ENCODE measurements around the gene TLX2. TPM values are rescaled to one million over a fixed set of nuclear protein-coding genes. Genes with fewer than 3 reads are reported as not detected.

Gene TLX2
- total RNA-seq, 1 donor from 2014 or later, result not detected

- H3K27ac ChIP-seq, result peak overlapping the region; percentile 99
- peaks cover 3 to 24% of the 10 kb centered on the region in 2 donors for H3K4me1 ChIP-seq
- H3K27me3 ChIP-seq, result peaks cover 3% of the 10 kb centered on the region
- no peak for TF ChIP-seq CTCF (IDR thresholded peaks at IDR 0.05)
- DNase-seq (ENCODE audit: low spot score in 2 of 2), result no peak
- H3K4me3 ChIP-seq, result peak overlapping the region; percentile 76 to 78
- peaks cover 7 to 14% of the 10 kb centered on the region in 2 donors for H3K36me3 ChIP-seq
- intact Hi-C loops (cut with DNase I), result loop anchor here (1.0 to 5.0 kb wide), 7 partner anchors 21 to 329 kb away; partner anchors contain the start of genes AUP1, DOK1, HTRA2 and INO80B
- no peaks in the 10 kb centered on the region for H3K9me3 ChIP-seq
Measured at GRCh38 chr2:74507926-74508520, 6.2 kb upstream of the TLX2 start.

GRCh38 chr2:74510272-74510671, 4.0 kb upstream of the TLX2 start:
- peaks cover 26% of the 10 kb centered on the region for H3K27me3 ChIP-seq
- intact Hi-C loops (cut with DNase I), result no loop called here
- H3K9me3 ChIP-seq, result no peaks in the 10 kb centered on the region
- H3K27ac ChIP-seq, result no peak overlapping the region
- H3K4me3 ChIP-seq, result no peak overlapping the region
- H3K4me1 ChIP-seq, result peaks cover 8 to 27% of the 10 kb centered on the region in 2 donors
- peaks cover 2 to 8% of the 10 kb centered on the region in 2 donors for H3K36me3 ChIP-seq
- no peak for TF ChIP-seq CTCF (IDR thresholded peaks at IDR 0.05)
- DNase-seq (ENCODE audit: low spot score in 2 of 2), result no peak

DNA sequence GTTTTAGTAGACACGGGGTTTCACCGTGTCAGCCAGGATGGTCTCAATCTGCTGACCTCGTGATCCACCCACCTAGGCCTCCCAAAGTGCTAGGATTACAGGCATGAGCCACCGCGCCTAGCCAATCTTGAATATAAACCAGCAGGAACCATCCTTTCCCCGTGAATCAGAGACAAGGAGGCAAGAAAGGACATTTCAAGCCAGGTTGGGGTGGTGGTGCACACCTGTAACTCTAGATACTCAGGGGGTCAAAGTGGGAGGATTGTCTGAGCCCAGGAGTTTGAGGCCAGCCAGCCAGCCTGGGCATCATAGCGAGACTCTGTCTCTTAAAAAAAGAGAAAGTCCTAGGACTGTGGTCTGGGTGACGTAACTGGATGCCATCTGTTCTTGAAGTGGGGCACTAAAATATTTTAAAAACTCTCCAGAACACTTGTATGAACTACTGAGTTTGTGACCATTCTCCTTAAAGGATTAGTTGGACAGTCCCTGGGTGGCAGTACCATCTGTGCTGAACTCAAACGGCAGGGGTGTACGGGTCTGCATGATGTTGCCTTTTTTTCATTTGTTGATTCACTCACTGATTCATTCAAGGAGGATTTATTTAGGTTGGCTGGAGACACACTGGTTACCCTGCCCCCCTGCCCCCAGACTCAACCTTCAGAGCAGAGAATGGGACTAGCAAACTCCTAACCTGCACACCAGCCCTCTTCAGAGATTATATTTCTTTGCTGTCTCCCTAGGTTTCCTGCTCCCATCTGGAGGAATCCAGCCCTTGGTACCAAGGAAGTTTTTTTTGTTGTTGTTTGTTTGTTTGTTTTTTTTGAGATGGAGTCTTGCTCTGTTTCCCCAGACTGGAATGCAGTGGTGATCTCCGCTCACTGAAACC, 2.9 kb upstream of the TLX2 start:
- H3K4me1 ChIP-seq, result peaks cover 18 to 27% of the 10 kb centered on the region in 2 donors
- peaks cover 36% of the 10 kb centered on the region for H3K27me3 ChIP-seq
- H3K36me3 ChIP-seq, result no peaks in the 10 kb centered on the region
- no peak for TF ChIP-seq CTCF (IDR thresholded peaks at IDR 0.05)
- intact Hi-C loops (cut with DNase I), result no loop called here
- DNase-seq (ENCODE audit: low spot score in 2 of 2), result no peak
- no peak overlapping the region for H3K4me3 ChIP-seq
- no peak overlapping the region for H3K27ac ChIP-seq
- H3K9me3 ChIP-seq, result no peaks in the 10 kb centered on the region

DNA sequence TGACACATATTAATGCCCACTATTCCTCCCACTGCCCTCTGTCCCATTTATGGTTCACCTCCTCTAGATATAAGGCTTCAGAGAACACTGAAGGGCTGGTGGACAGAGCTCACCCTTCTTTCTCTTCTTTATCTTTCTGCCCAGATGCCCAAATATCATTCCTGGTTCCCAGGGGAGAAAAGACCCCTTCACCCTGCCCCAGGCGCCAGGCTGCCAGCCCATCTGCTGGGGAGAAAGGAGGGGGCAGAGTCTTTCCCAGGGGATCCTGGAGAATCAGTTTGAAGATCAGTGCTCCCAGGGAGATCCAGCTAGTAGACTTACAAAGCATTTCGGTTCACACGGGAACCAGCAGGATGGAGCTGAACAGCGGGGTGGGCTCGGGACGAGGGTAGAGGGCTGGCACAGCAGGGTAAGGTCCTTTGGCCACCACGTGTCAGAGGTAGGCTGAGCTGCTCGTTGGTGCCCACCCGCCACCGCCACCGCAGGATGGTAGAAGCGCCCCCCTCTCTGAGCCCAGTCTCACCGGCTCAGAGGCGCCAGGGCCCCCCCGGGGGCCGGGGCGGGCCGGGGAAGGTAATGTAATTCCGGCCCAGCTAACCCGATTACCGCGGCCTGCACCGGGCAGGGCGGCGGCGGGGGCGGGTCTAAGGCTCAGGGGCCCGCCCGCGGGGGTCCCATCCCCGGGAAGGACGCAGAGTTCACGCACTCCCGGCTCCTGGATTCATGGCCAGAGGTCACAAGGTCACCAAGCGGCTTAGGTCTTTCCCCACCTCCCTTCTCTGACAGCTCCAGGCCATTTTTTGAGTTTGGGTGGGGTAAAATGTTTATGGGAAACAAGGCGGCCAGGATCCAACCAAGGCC, 1.3 kb upstream of the TLX2 start:
- no peak for DNase-seq (ENCODE audit: low spot score in 2 of 2)
- intact Hi-C loops (cut with DNase I), result no loop called here
- H3K9me3 ChIP-seq, result no peaks in the 10 kb centered on the region
- H3K36me3 ChIP-seq, result no peaks in the 10 kb centered on the region
- TF ChIP-seq CTCF (IDR thresholded peaks at IDR 0.05), result no peak
- peaks cover 39% of the 10 kb centered on the region for H3K27me3 ChIP-seq
- H3K4me3 ChIP-seq, result no peak overlapping the region
- H3K4me1 ChIP-seq, result peaks cover 18 to 19% of the 10 kb centered on the region in 2 donors
- H3K27ac ChIP-seq, result no peak overlapping the region

DNA sequence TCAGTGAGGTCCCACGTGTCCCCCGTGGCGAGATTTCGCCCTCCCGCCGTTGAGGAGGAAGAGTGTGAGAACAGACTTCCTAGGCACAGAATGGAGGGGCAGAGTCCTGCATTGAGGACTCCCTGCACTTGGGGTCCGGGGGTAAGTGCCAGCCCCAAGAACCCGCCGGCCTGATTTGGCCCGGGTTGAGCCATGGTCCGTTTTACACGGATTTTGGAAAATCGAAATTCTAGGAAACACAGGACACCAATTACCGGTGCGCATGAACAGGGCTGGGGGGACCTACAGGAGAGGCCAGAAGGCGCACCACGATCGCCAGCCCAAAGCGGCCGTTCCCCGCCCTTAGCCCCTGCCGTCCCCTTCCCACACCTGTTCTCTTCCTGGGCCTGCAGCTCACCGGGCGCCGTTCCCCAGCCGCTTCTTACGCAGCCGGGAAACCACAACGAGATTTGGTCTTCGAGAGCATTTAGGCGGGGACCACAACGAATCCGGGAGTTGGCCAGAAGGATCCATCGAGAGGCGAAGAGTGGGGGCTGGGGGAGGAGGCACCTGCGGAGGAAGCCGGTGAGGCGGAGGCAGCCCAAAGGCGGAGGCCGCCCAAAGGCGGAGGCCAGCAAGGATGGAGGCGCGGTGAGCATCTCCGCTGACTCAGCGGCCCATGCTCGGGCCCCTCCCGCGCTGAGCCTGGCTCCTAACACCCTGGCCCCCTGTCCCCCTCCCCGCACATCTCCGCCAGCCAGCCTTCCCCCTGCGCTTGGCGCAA, 464 bp upstream of the TLX2 start:
- intact Hi-C loops (cut with DNase I), result no loop called here
- no peak for DNase-seq (ENCODE audit: low spot score in 2 of 2)
- no peak overlapping the region for H3K27ac ChIP-seq
- H3K4me1 ChIP-seq, result peaks cover 16 to 18% of the 10 kb centered on the region in 2 donors
- peaks cover 39% of the 10 kb centered on the region for H3K27me3 ChIP-seq
- no peak for TF ChIP-seq CTCF (IDR thresholded peaks at IDR 0.05)
- no peaks in the 10 kb centered on the region for H3K9me3 ChIP-seq
- H3K4me3 ChIP-seq, result peak overlapping the region in 1 of 2 donors; percentile 58
- no peaks in the 10 kb centered on the region for H3K36me3 ChIP-seq
